Measurements from ENCODE around the gene PJVK. TPM values are rescaled to one million over a fixed set of nuclear protein-coding genes. Genes with fewer than 3 reads are reported as not detected.

The PJVK gene
- total and polyA plus RNA-seq, 2 of the 13 experiments (the other 11 are each of a cell fraction or from before 2014, with no cell fraction given): 1.2 to 2.6 TPM

DNA sequence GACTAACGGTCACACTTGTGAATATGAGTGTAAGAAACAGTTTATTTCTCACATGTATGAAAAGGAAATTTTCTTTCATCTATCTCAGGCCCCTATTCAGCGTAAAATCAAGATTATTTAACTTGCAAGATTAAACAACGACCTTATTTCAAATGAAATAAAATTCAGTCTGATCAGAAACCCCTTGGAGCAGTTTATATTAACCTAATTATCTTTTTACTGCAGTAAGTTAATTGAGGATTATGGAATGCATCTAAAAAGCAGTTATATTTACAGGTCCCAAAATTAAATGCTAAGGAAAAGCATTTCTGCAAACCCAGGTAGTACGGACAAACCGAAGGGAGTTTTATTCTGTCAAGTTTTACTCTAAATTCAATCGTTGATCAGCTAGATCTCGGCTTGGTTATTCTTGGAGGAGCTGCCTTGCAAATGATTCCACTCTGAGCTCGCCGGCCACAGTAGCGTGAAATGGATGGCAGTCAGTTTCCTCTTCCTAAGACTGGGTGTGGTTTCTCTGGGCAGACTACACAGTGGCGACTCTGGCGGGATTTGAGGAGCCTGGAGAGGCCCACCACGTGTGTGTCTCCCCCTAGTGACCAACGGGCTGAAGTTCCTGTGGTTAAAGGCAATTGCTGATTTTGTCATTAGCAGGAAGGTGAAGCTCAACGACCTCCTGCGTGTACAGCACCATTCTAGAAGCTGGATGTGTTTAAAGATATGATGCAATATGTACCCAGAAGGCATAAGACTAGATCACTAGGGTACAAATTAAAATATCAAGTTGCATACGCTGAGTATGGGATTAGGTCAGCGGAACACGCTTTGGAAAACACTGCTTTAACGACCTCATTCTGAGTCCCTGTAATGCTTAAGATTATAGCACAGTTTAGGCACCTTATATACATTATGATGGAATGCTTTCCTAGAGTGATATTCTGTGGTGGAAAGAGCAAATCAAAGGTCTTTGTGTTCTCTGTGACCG lies 36.6 kb upstream of the PJVK start (continued):
- TF ChIP-seq ZNF850 (CRISPR knock-in tag; conservative IDR thresholded peaks at IDR 0.05): no peak
- no peak for TF ChIP-seq MAFG (CRISPR knock-in tag; IDR thresholded peaks at IDR 0.05)
- TF ChIP-seq, protein P1, sequence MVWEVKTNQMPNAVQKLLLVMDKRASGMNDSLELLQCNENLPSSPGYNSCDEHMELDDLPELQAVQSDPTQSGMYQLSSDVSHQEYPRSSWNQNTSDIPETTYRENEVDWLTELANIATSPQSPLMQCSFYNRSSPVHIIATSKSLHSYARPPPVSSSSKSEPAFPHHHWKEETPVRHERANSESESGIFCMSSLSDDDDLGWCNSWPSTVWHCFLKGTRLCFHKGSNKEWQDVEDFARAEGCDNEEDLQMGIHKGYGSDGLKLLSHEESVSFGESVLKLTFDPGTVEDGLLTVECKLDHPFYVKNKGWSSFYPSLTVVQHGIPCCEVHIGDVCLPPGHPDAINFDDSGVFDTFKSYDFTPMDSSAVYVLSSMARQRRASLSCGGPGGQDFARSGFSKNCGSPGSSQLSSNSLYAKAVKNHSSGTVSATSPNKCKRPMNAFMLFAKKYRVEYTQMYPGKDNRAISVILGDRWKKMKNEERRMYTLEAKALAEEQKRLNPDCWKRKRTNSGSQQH (CRISPR knock-in tag; IDR thresholded peaks at IDR 0.05; ENCODE audit: low read depth): no peak
- TF ChIP-seq ZNF567 (CRISPR knock-in tag; IDR thresholded peaks at IDR 0.05; ENCODE audit: borderline replicate concordance): no peak
- no peak for TF ChIP-seq PRMT3 (CRISPR knock-in tag; IDR thresholded peaks at IDR 0.05; ENCODE audit: borderline replicate concordance, low read depth)
- TF ChIP-seq, protein P2, sequence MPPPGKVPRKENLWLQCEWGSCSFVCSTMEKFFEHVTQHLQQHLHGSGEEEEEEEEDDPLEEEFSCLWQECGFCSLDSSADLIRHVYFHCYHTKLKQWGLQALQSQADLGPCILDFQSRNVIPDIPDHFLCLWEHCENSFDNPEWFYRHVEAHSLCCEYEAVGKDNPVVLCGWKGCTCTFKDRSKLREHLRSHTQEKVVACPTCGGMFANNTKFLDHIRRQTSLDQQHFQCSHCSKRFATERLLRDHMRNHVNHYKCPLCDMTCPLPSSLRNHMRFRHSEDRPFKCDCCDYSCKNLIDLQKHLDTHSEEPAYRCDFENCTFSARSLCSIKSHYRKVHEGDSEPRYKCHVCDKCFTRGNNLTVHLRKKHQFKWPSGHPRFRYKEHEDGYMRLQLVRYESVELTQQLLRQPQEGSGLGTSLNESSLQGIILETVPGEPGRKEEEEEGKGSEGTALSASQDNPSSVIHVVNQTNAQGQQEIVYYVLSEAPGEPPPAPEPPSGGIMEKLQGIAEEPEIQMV (CRISPR knock-in tag; IDR thresholded peaks at IDR 0.05; ENCODE audit: low read depth): no peak
- no peak for TF ChIP-seq ZNF75D (CRISPR knock-in tag; IDR thresholded peaks at IDR 0.05; ENCODE audit: borderline replicate concordance)
- TF ChIP-seq MBD4 (IDR thresholded peaks at IDR 0.05; ENCODE audit: borderline replicate concordance, low read length): no peak; the same call in 1 of the 2 replicates
- no peak for TF ChIP-seq MED8 (CRISPR knock-in tag; IDR thresholded peaks at IDR 0.05; ENCODE audit: insufficient replicate concordance)
- no peak for TF ChIP-seq HDAC6 (IDR thresholded peaks at IDR 0.05; ENCODE audit: low read depth, low read length)
- TF ChIP-seq, protein P3, sequence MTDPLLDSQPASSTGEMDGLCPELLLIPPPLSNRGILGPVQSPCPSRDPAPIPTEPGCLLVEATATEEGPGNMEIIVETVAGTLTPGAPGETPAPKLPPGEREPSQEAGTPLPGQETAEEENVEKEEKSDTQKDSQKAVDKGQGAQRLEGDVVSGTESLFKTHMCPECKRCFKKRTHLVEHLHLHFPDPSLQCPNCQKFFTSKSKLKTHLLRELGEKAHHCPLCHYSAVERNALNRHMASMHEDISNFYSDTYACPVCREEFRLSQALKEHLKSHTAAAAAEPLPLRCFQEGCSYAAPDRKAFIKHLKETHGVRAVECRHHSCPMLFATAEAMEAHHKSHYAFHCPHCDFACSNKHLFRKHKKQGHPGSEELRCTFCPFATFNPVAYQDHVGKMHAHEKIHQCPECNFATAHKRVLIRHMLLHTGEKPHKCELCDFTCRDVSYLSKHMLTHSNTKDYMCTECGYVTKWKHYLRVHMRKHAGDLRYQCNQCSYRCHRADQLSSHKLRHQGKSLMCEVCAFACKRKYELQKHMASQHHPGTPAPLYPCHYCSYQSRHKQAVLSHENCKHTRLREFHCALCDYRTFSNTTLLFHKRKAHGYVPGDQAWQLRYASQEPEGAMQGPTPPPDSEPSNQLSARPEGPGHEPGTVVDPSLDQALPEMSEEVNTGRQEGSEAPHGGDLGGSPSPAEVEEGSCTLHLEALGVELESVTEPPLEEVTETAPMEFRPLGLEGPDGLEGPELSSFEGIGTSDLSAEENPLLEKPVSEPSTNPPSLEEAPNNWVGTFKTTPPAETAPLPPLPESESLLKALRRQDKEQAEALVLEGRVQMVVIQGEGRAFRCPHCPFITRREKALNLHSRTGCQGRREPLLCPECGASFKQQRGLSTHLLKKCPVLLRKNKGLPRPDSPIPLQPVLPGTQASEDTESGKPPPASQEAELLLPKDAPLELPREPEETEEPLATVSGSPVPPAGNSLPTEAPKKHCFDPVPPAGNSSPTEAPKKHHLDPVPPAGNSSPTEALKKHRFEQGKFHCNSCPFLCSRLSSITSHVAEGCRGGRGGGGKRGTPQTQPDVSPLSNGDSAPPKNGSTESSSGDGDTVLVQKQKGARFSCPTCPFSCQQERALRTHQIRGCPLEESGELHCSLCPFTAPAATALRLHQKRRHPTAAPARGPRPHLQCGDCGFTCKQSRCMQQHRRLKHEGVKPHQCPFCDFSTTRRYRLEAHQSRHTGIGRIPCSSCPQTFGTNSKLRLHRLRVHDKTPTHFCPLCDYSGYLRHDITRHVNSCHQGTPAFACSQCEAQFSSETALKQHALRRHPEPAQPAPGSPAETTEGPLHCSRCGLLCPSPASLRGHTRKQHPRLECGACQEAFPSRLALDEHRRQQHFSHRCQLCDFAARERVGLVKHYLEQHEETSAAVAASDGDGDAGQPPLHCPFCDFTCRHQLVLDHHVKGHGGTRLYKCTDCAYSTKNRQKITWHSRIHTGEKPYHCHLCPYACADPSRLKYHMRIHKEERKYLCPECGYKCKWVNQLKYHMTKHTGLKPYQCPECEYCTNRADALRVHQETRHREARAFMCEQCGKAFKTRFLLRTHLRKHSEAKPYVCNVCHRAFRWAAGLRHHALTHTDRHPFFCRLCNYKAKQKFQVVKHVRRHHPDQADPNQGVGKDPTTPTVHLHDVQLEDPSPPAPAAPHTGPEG (CRISPR knock-in tag; IDR thresholded peaks at IDR 0.05): no peak
- no peak for TF ChIP-seq ZNF446 (CRISPR knock-in tag; IDR thresholded peaks at IDR 0.05)
- TF ChIP-seq KLF12 (CRISPR knock-in tag; IDR thresholded peaks at IDR 0.05; ENCODE audit: borderline replicate concordance): peak; percentile 74; the same call in 1 of the 2 replicates
- TF ChIP-seq ZNF20 (CRISPR knock-in tag; IDR thresholded peaks at IDR 0.05): no peak
- TF ChIP-seq ZNF709 (CRISPR knock-in tag; IDR thresholded peaks at IDR 0.05): no peak
- TF ChIP-seq ZNF530 (CRISPR knock-in tag; IDR thresholded peaks at IDR 0.05; ENCODE audit: low read depth): no peak
- TF ChIP-seq SUZ12 (IDR thresholded peaks at IDR 0.05; ENCODE audit: low read depth, low read length): no peak
- no peak for TF ChIP-seq SATB2 (CRISPR knock-in tag; IDR thresholded peaks at IDR 0.05)
- TF ChIP-seq HNRNPH1 (optimal IDR thresholded peaks at IDR 0.05; ENCODE audit: low read depth, low read length): no peak
- peak; percentile 88 for TF ChIP-seq STAG1 (CRISPR knock-in tag; IDR thresholded peaks at IDR 0.05)
- TF ChIP-seq SMAD9 (CRISPR knock-in tag; IDR thresholded peaks at IDR 0.05): no peak
- TF ChIP-seq MTF1 (CRISPR knock-in tag; IDR thresholded peaks at IDR 0.05): no peak
